ENCODE measurements around the gene BSPH1.
"Not testable (repeated sequence)": the region's sequence is repeated elsewhere in the genome, so short reads cannot be mapped to it uniquely, and the experiment has no call there.

The BSPH1 gene, protein sequence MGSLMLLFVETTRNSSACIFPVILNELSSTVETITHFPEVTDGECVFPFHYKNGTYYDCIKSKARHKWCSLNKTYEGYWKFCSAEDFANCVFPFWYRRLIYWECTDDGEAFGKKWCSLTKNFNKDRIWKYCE

DNA sequence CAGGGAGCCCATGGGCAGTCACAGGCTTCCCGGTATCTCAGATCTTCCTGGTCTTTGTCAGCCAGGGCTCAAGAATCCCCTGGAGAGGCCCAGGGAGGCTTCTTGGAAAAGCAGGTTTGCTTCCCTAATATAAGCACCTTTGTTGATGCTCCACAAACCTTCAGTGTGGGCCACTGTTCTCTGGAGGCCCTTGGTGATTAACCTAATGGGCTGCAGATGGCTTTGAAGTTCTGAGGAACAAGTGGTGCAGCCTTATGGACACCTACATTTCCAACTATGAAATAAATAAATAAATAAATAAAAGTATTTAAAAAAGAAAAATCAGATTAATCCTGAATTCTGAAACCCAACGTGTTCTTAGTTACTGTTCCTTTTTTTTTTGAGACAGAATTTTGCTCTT, at the start of gene BSPH1:
TSS of gene BSPH1 (minus strand) at position 101 of the 400 bp plus-strand sequence. CDS start at position 12, 89 bp downstream.
- DNase-seq: no peak

DNA sequence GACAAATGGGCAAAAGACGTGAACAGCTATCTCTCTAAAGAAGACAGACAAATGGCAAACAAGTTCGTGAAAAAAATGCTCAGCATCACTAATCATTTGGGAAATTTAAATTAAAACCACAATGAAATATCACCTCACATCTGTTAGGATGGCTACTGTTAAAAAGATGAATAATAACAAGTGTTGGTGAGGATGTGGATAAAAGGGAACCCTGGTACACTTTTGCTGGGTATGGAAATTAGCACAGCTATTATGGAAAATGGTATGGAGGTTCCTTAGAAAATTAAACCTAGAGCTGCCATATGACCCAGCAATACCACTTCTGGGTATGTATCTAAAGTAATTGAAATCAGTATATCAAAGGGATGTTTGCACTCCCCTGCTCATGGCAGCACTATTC, 44.8 kb upstream of the BSPH1 start:
- DNase-seq: no peak

DNA sequence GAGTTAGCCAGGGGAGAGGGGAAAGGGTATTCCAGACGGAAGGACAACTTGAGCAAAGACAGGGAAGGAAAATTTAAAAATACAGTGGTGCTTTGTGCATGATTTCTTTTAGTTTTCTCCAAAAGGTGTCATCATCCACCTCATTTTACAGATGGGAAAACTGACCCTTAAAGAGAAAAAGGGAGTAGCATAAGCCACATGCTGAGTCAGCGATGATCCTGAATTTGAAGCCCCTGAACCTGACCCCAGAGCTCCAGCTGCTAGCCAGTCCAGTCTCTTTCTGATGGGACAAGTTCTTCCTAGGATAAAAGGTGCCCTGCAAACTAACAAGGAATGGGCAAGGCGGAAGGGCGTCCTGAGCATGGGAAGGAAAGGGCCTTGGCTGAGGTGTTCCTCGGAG, 41.6 kb upstream of the BSPH1 start:
- DNase-seq: no peak

DNA sequence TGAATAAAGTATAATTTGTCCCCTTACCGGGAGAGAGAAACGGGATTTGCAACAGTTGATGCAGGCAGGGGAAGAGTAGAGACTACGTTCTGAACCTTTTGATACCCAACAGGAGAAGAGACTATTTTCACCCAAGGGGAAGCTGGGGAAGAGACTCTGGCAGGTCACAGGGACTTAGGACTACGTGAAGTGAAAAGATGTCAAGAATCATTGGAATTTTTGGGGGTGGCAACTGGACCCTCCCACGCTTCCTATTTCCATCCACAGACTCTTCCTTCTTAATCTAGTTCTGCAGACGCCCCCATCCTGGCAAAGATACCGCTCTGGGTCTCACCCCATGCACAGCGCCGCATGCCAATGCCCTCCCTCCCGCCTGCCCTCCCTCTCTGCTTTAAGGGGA, 38.1 kb upstream of the BSPH1 start:
- no peak for DNase-seq

DNA sequence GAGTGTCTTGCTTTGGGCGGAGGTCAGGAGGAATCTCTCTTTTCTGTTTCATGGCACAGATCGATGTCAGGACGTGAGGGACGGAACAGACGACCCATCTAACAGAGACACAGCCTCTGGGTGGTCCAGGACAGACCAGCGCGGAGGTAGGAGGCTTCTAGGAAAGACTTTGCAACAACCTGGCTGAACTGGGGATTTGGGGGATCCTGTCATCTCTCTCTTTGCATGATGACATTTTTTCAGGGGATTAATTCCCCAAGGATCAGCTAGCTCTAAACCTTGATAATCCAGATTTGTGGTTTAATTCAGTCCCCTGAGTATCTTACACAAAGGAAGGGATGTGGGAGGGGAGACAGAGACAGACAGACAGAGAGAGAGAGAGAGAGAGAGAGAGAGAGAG, 37.5 kb upstream of the BSPH1 start:
- no peak for DNase-seq

DNA sequence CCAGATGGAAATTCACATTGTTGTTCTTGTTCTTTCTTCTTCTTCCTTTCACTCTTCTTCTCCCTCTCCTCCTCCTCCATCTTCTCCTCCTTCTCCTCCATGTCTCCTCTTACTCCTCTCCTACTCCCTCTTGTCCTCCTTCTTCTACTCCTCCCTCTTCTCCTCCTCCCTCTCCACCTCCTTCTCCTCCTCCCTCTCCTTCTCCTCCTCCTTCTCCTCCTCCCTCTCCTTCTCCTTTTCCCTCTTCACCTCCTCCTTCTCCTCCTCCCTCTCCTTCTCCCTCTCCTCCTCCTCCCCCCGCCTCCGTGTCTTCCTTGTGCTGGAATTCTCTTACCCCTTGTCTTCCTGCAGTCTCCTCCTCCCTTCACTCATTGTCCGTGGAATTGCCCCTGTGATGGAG, 33.5 kb upstream of the BSPH1 start:
- no peak for DNase-seq

DNA sequence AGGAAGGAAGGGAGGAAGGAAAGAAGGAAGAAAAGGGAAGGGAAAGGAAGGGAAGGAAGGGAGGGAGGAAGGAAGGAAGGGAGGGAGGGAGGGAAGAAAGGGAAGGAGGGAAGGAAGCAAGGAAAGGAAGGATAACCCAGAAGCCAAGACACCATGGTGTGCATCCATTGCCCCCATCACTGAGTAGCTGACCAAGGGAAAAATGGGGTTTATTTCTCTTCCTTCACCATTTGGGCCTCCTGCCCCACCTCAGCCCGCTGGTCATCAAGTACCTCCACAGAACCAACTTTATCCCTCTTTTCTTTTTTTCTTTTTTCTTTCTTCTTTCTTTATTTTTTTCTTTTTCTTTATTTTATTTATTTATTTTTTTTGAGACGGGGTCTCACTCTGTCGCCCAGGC, 31.5 kb upstream of the BSPH1 start:
- no peak for DNase-seq

DNA sequence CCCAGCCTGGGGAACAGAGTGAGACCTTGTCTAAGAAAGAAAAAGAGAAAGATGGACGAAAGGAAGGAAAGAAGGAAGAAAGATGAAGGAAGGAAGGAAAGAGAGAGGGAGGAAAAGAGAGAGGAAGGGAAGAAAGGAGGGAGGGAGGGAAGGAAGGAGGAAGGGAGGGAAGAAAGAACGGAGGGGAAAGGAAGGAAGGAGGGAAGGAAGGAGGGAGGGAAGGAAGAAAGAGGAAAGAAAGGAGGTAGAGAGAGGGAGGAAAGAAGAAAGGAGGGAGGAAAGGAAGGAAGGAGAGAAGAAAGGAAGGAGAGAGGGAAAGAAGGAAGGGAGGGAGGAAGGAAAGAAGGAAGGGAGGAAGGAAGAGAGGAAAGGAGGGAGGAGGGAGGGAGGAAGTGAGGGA, 31.0 kb upstream of the BSPH1 start:
- no peak for DNase-seq

DNA sequence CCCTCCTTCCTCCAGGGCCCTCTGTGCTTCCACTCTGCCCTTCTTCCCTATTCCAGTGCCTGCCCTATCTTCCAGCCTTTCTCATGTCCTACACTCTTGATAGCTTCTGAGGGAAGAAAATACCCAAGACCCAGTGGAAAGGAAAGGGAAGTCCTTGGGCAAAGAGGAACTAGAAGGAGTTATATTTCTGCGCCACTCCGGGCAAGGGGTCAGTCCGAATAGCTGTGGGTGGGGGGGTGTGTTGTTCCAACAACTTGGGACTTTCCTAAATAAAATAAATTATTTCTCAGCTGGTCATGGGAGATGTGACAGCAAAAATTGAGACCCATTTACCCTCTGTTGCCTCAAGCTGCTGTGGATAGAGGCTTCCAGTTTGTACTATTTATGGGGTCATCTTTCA, 28.7 kb upstream of the BSPH1 start:
- DNase-seq: no peak

DNA sequence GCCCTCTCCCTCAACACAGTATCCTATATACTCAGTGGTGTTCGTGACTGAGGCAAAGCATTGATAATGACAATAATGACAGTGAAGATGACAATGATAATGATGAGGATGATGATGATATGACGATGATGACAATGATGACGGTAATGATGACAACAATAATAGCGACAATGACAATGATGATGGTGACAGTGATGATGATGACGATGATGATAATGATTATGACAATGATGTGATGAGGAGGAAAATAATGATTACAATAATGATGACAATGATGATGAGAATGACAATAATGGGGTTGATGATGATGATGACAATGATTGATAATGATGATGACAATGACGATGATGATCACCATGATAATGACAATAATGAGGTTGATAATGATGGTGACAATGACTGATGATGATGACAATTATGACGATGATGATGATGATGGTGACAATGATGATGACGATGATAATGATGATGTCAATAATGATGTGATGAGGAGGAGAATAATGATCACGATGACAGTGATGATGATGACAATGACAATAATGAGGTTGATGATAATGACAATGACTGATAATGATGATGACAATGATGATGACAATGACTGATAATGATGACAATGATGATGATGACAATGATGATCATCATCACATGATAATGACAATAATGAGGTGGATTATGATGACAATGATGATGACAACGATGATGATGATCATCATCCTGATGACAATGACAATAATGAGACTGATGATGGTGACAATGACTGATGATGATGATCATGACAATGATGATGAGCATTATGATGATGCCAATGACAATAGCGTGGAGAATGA, 19.2 kb upstream of the BSPH1 start:
- no peak for DNase-seq

DNA sequence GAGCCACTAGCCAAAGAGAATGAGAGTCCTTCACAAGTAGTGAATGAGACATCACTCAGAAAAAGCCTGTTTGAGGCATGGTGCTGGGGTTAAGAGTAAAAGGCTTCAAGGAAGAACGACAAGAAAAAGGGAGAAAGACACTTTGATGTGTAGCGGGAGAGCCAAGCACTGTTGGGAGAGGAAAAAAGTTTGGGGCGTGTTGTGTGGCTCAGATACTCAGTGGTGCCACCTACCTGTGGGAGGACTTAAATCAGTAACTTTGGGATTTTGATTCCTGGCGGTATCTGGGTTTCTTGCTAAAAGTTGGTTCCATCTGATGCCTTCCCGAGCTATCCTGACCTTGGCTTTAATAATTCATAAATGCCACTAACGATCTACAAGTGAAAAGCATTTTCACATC, 14.8 kb upstream of the BSPH1 start:
- DNase-seq: no peak

DNA sequence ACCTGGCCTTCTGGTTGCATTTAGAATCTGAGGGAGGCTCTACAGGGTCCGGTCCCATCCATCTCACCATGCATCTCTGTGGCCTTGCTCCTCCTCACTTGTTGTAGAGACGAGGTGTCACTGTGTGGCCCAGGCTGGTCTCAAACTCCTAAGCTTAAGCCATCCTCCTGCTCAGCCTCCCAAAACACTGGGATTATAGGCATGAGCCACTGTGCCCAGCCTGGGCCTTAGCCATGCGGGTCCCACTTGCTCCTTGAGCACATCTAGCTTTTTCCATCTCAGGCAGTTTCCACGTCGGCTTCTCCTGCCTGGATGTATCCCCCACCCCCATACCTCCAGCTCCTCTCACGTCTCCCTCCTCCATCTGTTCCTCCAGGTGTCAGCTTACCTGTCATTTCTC, 12.3 kb upstream of the BSPH1 start:
- DNase-seq: no peak

DNA sequence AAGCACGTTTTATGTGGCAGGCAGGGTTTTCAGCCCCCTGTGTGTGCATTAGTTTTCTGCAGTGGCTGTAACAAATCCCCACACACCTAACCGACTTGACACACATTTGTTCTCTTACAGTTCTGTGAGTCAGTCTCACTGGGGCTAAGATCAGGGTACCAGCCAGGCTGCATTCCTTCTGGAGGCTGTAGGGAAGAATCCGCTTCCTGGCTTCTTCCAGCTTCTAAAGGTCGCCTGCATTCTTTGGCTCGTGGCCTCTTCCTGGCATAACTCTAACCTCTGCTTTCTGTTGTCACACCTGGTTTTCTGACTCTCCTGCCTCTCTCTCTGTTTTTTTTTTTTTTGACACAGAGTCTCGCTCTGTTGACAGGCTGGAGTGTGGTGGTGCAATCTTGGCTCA, 8.9 kb upstream of the BSPH1 start:
- DNase-seq: no peak

DNA sequence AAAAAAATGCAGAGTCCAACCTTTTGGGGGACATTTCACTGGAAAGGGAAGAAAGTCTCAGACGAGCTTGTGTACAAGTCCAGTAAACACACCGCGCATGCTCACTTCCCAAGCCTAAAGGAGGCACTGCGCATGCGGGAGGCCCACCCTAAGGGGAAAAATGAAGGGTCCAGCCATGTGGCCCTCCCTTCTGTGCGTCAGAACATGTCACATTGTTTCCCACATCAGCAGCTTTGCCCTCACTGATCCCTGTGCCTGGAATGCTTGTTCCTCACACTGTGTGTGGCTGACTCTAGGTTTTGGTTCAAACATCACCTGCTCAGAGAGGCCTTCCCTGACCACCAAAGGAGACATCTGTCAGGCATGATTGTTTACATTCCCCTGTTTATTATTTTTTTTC, 6.8 kb upstream of the BSPH1 start:
- DNase-seq: no peak

DNA sequence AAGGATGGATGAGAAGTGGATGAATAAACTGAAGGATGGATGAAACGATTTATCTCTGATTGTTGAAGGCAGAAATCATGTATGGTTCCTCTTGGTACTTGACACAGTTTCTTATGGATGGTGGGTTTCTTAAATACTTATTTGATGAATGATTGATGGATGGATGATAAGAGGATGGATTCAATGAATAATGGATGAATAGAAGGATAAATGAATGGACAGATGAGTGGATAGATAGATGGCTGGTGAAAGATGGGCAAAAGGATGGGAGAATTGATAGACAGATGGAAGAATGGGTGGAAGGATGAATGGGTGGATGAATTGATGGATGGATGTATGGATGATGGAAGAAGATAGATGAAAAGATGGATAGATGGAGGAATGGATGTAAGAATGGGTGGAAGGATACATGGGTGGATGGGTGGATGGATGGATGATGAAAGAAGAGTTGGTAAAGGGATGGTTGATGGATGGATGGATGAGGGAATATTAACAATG, 4.3 kb upstream of the BSPH1 start:
- no peak for DNase-seq

DNA sequence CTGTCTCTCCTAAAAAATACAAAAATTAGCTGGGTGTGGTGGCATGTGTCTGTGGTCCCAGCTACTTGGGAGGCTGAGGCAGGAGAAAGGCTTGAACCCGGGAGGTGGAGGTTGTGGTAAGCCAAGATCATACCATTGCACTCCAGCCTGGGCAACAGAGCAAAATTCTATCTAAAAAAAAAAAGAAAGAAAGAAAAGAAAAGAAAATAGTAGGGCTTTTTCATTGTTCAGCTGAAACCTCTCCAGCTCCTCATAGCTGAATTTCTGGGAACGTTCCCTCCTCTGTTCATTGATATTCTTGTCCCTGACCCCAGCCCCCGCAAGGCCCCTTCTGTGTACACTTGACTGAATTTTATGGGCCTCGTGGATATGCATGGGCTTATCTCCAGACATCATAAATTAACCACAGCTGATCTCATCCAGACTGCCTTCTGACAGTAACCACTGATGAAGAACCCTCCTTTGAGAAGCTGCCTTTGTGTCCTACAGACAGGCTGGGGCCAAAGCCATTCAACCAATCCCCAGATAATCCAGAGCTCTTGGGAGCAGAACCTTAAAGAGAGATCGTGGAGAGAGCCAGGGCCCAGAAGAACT, 2.3 kb upstream of the BSPH1 start, which contains the start of gene ELSPBP1:
TSS of gene ELSPBP1 (plus strand) at position 424 of the 594 bp plus-strand sequence. CDS start 14,036 bp downstream, outside the sequence.
- DNase-seq: no peak

DNA sequence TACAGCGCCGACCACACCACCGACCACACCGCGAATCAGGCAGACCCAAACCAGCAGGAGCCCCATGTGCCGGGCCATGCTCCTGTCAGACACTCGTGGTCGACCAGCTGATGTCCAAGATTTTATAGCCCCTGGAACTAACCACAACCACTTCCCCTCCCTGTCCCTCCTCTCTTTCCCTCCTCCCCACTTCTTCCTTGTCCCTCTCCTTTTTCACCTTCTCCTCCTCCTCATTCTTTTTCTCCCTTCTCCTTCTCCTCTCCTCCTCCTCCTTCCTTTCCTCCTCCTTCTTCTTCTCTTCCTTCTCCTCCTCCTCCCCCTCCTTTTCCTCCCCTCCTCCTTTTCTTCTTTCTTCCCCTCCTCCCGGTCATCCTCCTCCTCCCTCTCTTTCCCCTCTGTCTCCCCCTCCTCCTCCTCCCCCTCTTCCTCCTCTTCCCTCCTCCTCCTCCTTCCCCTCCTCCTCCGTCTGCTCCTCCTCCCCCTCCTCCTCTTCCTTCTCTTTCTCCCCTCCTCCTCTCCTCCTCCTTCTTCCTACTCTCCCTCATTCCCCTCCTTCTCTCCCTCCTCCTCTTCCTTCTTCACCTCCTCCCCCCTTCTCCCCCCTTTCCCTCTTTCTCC, 670 bp downstream of the BSPH1 start:
- DNase-seq: no peak

DNA sequence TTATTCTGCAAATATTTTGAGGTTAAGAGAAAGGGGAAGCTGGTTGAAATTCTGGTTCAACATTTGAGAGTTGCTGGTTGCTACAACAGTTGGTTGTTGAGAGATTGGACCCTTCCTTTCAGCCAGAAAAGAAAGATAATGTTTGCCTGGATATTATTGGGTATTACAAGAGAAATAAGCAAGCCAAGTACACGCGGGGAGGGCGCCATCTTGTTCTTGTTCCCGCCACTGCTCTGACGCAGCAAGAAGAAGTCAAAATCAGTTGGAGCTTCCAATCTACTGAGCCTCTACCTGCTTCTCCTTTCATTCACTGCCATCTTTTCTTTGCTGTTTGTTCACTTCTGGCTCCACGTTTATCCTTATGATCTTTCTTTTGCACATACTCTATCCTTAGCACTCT, 18.4 kb downstream of the BSPH1 start:
- no peak for DNase-seq

DNA sequence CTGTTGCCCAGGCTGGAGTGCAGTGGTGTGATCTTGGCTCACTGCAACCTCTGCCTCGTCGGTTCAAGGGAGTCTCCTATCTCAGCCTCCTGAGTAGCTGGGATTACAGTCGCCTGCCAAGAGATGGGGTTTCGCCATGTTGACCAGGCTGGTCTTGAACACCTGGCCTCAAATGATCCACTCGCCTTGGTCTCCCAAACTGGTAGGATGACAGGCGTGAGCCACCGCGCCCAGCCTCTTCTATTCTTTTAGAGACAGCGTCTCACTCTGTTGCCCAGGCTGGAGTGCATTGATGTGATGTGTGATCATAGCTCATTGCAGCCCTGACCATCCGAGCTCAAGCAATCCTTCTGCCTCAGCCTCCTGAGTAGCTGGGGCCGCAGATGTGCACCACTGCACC, 36.0 kb downstream of the BSPH1 start:
- not testable (repeated sequence) for DNase-seq

DNA sequence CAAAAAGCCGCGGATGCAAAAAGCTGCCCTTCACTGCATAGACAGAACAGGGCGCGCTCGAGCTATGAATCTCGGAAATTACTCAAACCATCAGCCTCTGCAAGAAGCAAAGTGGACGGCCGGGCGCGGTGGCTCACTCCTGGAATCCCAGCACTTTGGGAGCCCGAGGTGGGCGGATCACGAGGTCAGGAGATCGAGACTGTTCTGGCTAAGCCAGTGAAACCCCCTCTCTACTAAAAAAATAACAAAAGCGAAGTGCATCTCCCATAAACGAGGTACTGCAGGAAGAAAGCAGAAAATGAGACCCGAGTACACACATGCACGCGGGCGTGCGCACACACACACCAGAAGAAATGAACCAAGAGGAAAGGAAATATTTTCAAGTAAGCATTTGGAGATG, 39.8 kb downstream of the BSPH1 start:
- DNase-seq: not testable (repeated sequence)

DNA sequence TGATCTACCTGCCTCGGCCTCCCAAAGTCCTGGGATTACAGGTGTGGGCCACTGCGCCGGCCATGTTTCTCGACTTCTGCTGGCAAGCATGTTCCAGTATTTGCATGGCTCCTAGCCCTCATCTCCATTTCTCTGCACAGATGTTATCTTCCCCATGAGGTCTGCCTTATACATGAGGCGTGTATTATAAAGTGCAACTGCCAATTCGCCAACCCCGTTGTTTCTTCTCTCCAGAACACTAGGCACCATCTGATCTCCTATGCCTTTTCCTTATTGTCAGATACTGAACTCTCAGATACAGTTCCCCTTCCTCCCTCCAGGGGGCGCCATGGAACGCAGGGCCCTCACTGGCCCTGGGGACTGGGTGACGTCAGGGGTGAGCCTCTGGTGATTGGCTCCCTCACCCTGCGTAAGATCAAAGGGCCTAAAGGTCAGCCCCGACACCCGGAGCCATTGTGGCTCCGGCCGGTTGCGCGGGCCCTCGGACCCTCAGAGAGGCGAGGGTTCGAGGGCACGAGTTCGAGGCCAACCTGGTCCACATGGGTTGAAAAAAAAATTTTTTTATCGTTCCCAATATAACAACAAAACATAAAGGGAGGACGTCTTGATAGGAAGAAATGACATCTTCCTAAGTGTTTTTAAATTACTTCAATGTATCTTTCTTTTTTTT, 42.0 kb downstream of the BSPH1 start:
- not testable (repeated sequence) for DNase-seq

DNA sequence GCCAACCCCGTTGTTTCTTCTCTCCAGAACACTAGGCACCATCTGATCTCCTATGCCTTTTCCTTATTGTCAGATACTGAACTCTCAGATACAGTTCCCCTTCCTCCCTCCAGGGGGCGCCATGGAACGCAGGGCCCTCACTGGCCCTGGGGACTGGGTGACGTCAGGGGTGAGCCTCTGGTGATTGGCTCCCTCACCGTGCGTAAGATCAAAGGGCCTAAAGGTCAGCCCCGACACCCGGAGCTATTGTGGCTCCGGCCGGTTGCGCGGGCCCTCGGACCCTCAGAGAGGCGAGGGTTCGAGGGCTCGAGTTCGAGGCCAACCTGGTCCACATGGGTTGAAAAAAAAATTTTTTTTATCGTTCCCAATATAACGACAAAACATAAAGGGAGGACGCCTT, 63.4 kb downstream of the BSPH1 start:
- DNase-seq: not testable (repeated sequence)

DNA sequence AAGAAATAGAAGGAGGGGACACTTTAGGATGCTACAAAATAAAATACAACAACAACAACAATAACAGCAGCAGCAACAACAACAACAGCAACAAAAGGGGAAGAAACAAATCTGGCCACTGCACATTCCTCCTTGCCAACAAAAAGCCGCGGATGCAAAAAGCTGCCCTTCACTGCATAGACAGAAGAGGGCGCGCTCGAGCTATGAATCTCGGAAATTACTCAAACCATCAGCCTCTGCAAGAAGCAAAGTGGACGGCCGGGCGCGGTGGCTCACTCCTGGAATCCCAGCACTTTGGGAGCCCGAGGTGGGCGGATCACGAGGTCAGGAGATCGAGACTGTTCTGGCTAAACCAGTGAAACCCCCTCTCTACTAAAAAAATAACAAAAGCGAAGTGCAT, 71.9 kb downstream of the BSPH1 start:
- DNase-seq: not testable (repeated sequence)

Data from activated effector memory CD4-positive, alpha-beta T cell treated with Interleukin-2 at 50 U/mL for 16 hours (primary cell).